HG03571 (cell line): ENCODE data around the gene CHERP.
"Not testable (repeated sequence)": the region's sequence is repeated elsewhere in the genome, so short reads cannot be mapped to it uniquely, and the experiment has no call there.

ENCODE experiments used
- ATAC-seq: cut with Tn5 transposase; IDR thresholded peaks from one replicate; pipeline ENCODE4 v1.9.1; 2021; ENCODE audit not compliant: unreplicated experiment

CHERP gene

GRCh38 chr19:16477311-16477710 lies 64.9 kb downstream of the CHERP start:
- no peak for ATAC-seq

GRCh38 chr19:16476401-16476800 lies 65.8 kb downstream of the CHERP start:
- ATAC-seq = no peak

- no peak for ATAC-seq
These were observed 68.3 kb downstream of the CHERP start for GRCh38 chr19:16473875-16474392.

- no peak for ATAC-seq
These were observed 69.2 kb downstream of the CHERP start for GRCh38 chr19:16472992-16473391.

- ATAC-seq = not testable (repeated sequence)
These were observed 69.7 kb downstream of the CHERP start for GRCh38 chr19:16472559-16472899.

- peak; percentile 33 for ATAC-seq
These were observed 71.1 kb downstream of the CHERP start for GRCh38 chr19:16470911-16471811.

GRCh38 chr19:16470541-16470910 lies 71.7 kb downstream of the CHERP start:
- no peak for ATAC-seq
